H1 (cell line): Measurements from ENCODE around the gene FSD1L. TPM values are rescaled to one million over a fixed set of nuclear protein-coding genes. Genes with fewer than 3 reads are reported as not detected.

ENCODE experiments used
- CTCF ChIA-PET: fragments of 300-600 bp; sonication (Branson Sonifier 250); formaldehyde crosslinking; loops from one replicate; lab custom pipeline; 2021; ENCODE audit not compliant: partially characterized antibody; lab: Charles Lee
- POLR2A ChIA-PET: fragments of 300-600 bp; sonication (Branson Sonifier 250); formaldehyde crosslinking; loops from one replicate; lab custom pipeline; 2021; ENCODE audit warnings: inconsistent platforms; ENCODE audit not compliant: partially characterized antibody; lab: Charles Lee
- DNase-seq, 2 experiments: peaks; one replicate each; pipeline versions ENCODE4 v3.0.0 to v3.0.0-alpha.2; 2010 to 2022; ENCODE audit warnings: low spot score in 2 of 2, low read depth in 1 of 2, mixed read lengths in 1 of 2
- FAIRE-seq: peaks from 2 replicates; lab custom pipeline; 2011; peaks lifted over from hg19 to GRCh38; lab: Jason Lieb, UNC
- H2AFZ ChIP-seq: 2 replicates; pipeline ENCODE4 v1.8.1; 2012; ENCODE audit warnings: low read length, inconsistent platforms
- H2AK5ac ChIP-seq: 2 replicates; pipeline ENCODE4 v1.6.1; 2013; ENCODE audit warnings: low read depth, low read length
- H2BK120ac ChIP-seq: replicated peaks from 2 replicates; pipeline ENCODE3; 2013; ENCODE audit warnings: low read depth, low read length, inconsistent platforms
- H2BK12ac ChIP-seq: 2 replicates; pipeline ENCODE4 v1.6.1; 2013; ENCODE audit warnings: low read depth, low read length
- H2BK15ac ChIP-seq: 2 replicates; pipeline ENCODE4 v1.6.1; 2013; ENCODE audit warnings: low read length
- H2BK20ac ChIP-seq: 2 replicates; pipeline ENCODE4 v1.6.1; 2013; ENCODE audit warnings: low read length
- H2BK5ac ChIP-seq: 2 replicates; pipeline ENCODE4 v1.6.1; 2013; ENCODE audit warnings: low read depth, low read length
- H3K14ac ChIP-seq: 2 replicates; pipeline ENCODE4 v1.6.1; 2013; ENCODE audit warnings: inconsistent platforms; ENCODE audit not compliant: insufficient read length
- H3K18ac ChIP-seq: 2 replicates; pipeline ENCODE4 v1.6.1; 2013; ENCODE audit warnings: low read length; ENCODE audit errors: extremely low read depth
- H3K23ac ChIP-seq: 2 replicates; pipeline ENCODE4 v1.6.1; 2013; ENCODE audit warnings: inconsistent platforms; ENCODE audit not compliant: insufficient read length
- H3K23me2 ChIP-seq: 2 replicates; pipeline ENCODE4 v1.6.1; 2013; ENCODE audit warnings: low read depth, low read length
- H3K27ac ChIP-seq: 2 replicates; pipeline ENCODE4 v1.6.1; 2011; ENCODE audit warnings: low read depth, low read length, inconsistent platforms
- H3K27me3 ChIP-seq, 4 experiments: replicated peaks in 1 of 4; 1 replicate in 1 of 4; 2 replicates in 3 of 4; pipeline versions ENCODE4 v1.6.1 to v1.8.1; 2011 to 2013; ENCODE audit warnings: low read length in 3 of 4, mild to moderate bottlenecking in 3 of 4, inconsistent platforms in 2 of 4, mixed read lengths in 2 of 4, moderate library complexity in 1 of 4; ENCODE audit not compliant: control insufficient read depth in 3 of 4, insufficient read depth in 3 of 4; ENCODE audit errors: extremely low read depth in 1 of 4
- H3K36me3 ChIP-seq, 4 experiments: 2 replicates each; pipeline versions ENCODE4 v1.6.1 to v1.8.1; 2011 to 2013; ENCODE audit warnings: mild to moderate bottlenecking in 4 of 4, low read length in 3 of 4, moderate library complexity in 2 of 4, control low read depth in 1 of 4, inconsistent platforms in 1 of 4; ENCODE audit not compliant: insufficient read depth in 4 of 4, control insufficient read depth in 2 of 4
- H3K4ac ChIP-seq: replicated peaks from 2 replicates; pipeline ENCODE3; 2013; ENCODE audit warnings: low read length, low read depth, mixed read lengths, inconsistent platforms; ENCODE audit not compliant: insufficient read length
- H3K4me1 ChIP-seq, 4 experiments: replicated peaks in 1 of 4; 1 replicate in 1 of 4; 2 replicates in 3 of 4; pipeline versions ENCODE4 v1.6.1 to v1.8.1; 2011 to 2013; ENCODE audit warnings: low read length in 3 of 4, inconsistent platforms in 2 of 4, mixed read lengths in 1 of 4; ENCODE audit not compliant: insufficient read depth in 4 of 4, control insufficient read depth in 3 of 4
- H3K4me2 ChIP-seq, 2 experiments: 2 replicates each; pipeline versions ENCODE4 v1.6.1 to v1.8.1; 2011 to 2013; ENCODE audit warnings: low read depth in 2 of 2, low read length in 2 of 2, control low read depth in 1 of 2, inconsistent platforms in 1 of 2, mild to moderate bottlenecking in 1 of 2; ENCODE audit not compliant: insufficient read depth in 1 of 2
- H3K4me3 ChIP-seq, 4 experiments: fragments of 200-600, 300-600 bp in 1 of 4; sonication (generic), shearing (Covaris generic), sonication (Bioruptor Twin) in 1 of 4; 2 replicates each; pipeline versions ENCODE4 v1.5.1 to v1.8.1; 2011 to 2016; ENCODE audit warnings: low read length in 4 of 4, low read depth in 3 of 4, control low read depth in 2 of 4, inconsistent platforms in 2 of 4, mild to moderate bottlenecking in 2 of 4, mixed read lengths in 1 of 4, moderate library complexity in 1 of 4; ENCODE audit not compliant: insufficient read depth in 2 of 4; ENCODE audit errors: extremely low read depth in 1 of 4
- H3K56ac ChIP-seq: replicated peaks from 2 replicates; pipeline ENCODE3; 2013; ENCODE audit warnings: low read depth, mild to moderate bottlenecking, mixed read lengths, low read length, inconsistent platforms; ENCODE audit not compliant: insufficient read length
- H3K79me1 ChIP-seq: 2 replicates; pipeline ENCODE4 v1.6.1; 2013; ENCODE audit warnings: low read depth, low read length, control low read depth
- H3K79me2 ChIP-seq, 2 experiments: 2 replicates each; pipeline versions ENCODE4 v1.6.1 to v1.8.1; 2012 to 2013; ENCODE audit warnings: low read length in 2 of 2, mild to moderate bottlenecking in 2 of 2, inconsistent platforms in 1 of 2; ENCODE audit not compliant: insufficient read depth in 2 of 2, control insufficient read depth in 1 of 2
- H3K9ac ChIP-seq, 4 experiments: replicated peaks in 1 of 4; 1 replicate in 1 of 4; 2 replicates in 3 of 4; pipeline versions ENCODE4 v1.6.1 to v1.8.1; 2011 to 2013; ENCODE audit warnings: low read depth in 3 of 4, low read length in 3 of 4, control low read depth in 2 of 4, mild to moderate bottlenecking in 2 of 4, moderate library complexity in 2 of 4, inconsistent platforms in 1 of 4; ENCODE audit errors: extremely low read depth in 1 of 4
- H3K9me3 ChIP-seq, 2 experiments: 2 replicates each; pipeline versions ENCODE4 v1.6.1 to v1.8.1; 2012 to 2013; ENCODE audit warnings: mild to moderate bottlenecking in 2 of 2, moderate library complexity in 2 of 2, control low read depth in 1 of 2, inconsistent platforms in 1 of 2, low read depth in 1 of 2, low read length in 1 of 2, mixed read lengths in 1 of 2; ENCODE audit not compliant: insufficient read depth in 2 of 2
- H4K20me1 ChIP-seq, 2 experiments: replicated peaks in 1 of 2; 2 replicates each; pipeline versions ENCODE3 to v1.8.1; 2011 to 2013; ENCODE audit warnings: inconsistent platforms in 2 of 2, low read length in 2 of 2, mild to moderate bottlenecking in 1 of 2; ENCODE audit not compliant: insufficient read depth in 2 of 2, control insufficient read depth in 1 of 2
- H4K5ac ChIP-seq: 2 replicates; pipeline ENCODE4 v1.6.1; 2013; ENCODE audit warnings: low read length, low read depth, mixed read lengths, inconsistent platforms; ENCODE audit not compliant: insufficient read length
- H4K8ac ChIP-seq: 2 replicates; pipeline ENCODE4 v1.8.0; 2013; ENCODE audit warnings: mild to moderate bottlenecking, moderate library complexity, low read length, inconsistent platforms; ENCODE audit not compliant: insufficient read depth; ENCODE audit errors: extremely low read depth
- H4K91ac ChIP-seq: replicated peaks from 2 replicates; pipeline ENCODE3; 2013; ENCODE audit warnings: low read length, mixed read lengths, inconsistent platforms; ENCODE audit not compliant: insufficient read length
- CHD1 ChIP-seq: IDR thresholded peaks from 2 replicates; pipeline ENCODE4 v1.6.1; 2012; ENCODE audit warnings: low read depth, low read length, improper control_type of control experiment
- CREB1 ChIP-seq: IDR thresholded peaks from 2 replicates; pipeline ENCODE4 v1.6.1; 2012; ENCODE audit warnings: inconsistent platforms
- HDAC2 ChIP-seq, 2 experiments: fragments of 300-600 bp in 1 of 2; sonication (generic) in 1 of 2; IDR thresholded peaks; 2 replicates each; pipeline ENCODE4 v1.6.1; 2011 to 2012; ENCODE audit warnings: low read depth in 2 of 2, low read length in 2 of 2, mild to moderate bottlenecking in 2 of 2, moderate library complexity in 2 of 2, borderline replicate concordance in 1 of 2, inconsistent platforms in 1 of 2
- HDAC6 ChIP-seq: IDR thresholded peaks from one replicate; pipeline ENCODE4 v1.7.1; 2012; ENCODE audit warnings: low read depth, mild to moderate bottlenecking, inconsistent platforms, low read length, moderate library complexity
- NANOG ChIP-seq: IDR thresholded peaks from 2 replicates; pipeline ENCODE4 v1.6.1; 2011; ENCODE audit warnings: low read length, low read depth, mild to moderate bottlenecking, inconsistent platforms; ENCODE audit not compliant: insufficient read depth, poor library complexity, severe bottlenecking
- PHF8 ChIP-seq: fragments of 200-600 bp; sonication (generic); conservative IDR thresholded peaks from 2 replicates; pipeline ENCODE4 v1.7.1; 2012; ENCODE audit warnings: low read depth, mild to moderate bottlenecking, inconsistent platforms, low read length, moderate library complexity
- SIN3A ChIP-seq, 2 experiments: IDR thresholded peaks in 1 of 2; conservative IDR thresholded peaks in 1 of 2; 2 replicates each; pipeline ENCODE4 v1.6.1; 2011 to 2012; ENCODE audit warnings: low read length in 2 of 2, improper control_type of control experiment in 1 of 2, low read depth in 1 of 2, mild to moderate bottlenecking in 1 of 2
- TCF12 ChIP-seq: IDR thresholded peaks from 2 replicates; pipeline ENCODE4 v1.6.1; 2011; ENCODE audit warnings: low read depth, mild to moderate bottlenecking, low read length
- TEAD4 ChIP-seq: IDR thresholded peaks from 2 replicates; pipeline ENCODE4 v1.6.1; 2012; ENCODE audit warnings: low read depth, low read length, inconsistent platforms, mixed read lengths
- WGBS, 2 experiments: shearing (Covaris generic) in 1 of 2; methylation state at CpG; one replicate each; pipeline versions ENCODE4 v1.1.6 to v1.1.7; 2013 to 2015; ENCODE audit warnings: low lambda C conversion rate in 2 of 2, mixed read lengths in 2 of 2, inconsistent platforms in 1 of 2, low coverage in 1 of 2, missing lambda C conversion rate in 1 of 2; ENCODE audit not compliant: insufficient replicate concordance in 2 of 2, insufficient coverage in 1 of 2, insufficient read length in 1 of 2; ENCODE audit errors: extremely low coverage in 1 of 2, missing lambda C conversion rate in 1 of 2; 5-methylcytosine and 5-hydroxymethylcytosine counted together
- polyA plus RNA-seq, 7 experiments: library from polyadenylated mRNA; depleted of rRNA in 3 of 7; stranded (reverse) in 5 of 7; unstranded in 2 of 7; fragments of >200 nt in 5 of 7; fragments of 200-250 nt in 2 of 7; gene quantifications; 1 replicate in 5 of 7; 2 replicates in 1 of 7; 4 replicates in 1 of 7; pipeline versions ENCODE4 v1.2.1 to v1.2.3, GENCODE V29; 2011 to 2013; ENCODE audit warnings: missing spikeins in 2 of 7, mixed read lengths in 2 of 7
- total RNA-seq: library from RNA; stranded (reverse); fragmentation: NEBNext Ultra II Directional; extraction: Animal tissue kit (Norgen Biotek cat#: 25700); gene quantifications from 2 replicates; pipeline ENCODE4 v1.2.1, GENCODE V29; 2021

Gene FSD1L
- total and polyA plus RNA-seq, 2 of the 8 experiments (the other 6 are each of a cell fraction or from before 2014, with no cell fraction given) = 0.91 to 4.8 TPM

- TF ChIP-seq TEAD4 = no peak
- TF ChIP-seq CHD1 = no peak
- TF ChIP-seq HDAC6 = no peak
- TF ChIP-seq PHF8 = no peak
- TF ChIP-seq TCF12 = no peak
- no peak for TF ChIP-seq CREB1
- no peak for TF ChIP-seq SIN3A (conservative IDR thresholded peaks at IDR 0.05 in 1 of 2, IDR thresholded peaks at IDR 0.05 in 1 of 2; ENCODE audit: low read depth in 1 of 2, low read length in 2 of 2)
- no peak for TF ChIP-seq NANOG
- no peak for TF ChIP-seq HDAC2 (IDR thresholded peaks at IDR 0.05; ENCODE audit: borderline replicate concordance in 1 of 2, low read depth in 2 of 2, low read length in 2 of 2)
- CTCF ChIA-PET = interaction anchor here (0.9 to 1.9 kb wide), 5 partner anchors 8 to 610 kb away, joined by 3 to 7 read pairs (median 6); no protein-coding TSS in a partner anchor
- Histone ChIP-seq H3K27me3 (no peaks in the 10 kb centered on the region), H3K18ac (no peak overlapping the region), H3K23ac (no peak overlapping the region), H3K4me1 (no peaks in the 10 kb centered on the region), H4K8ac (no peak overlapping the region), H3K79me2 (no peaks in the 10 kb centered on the region), H3K9me3 (no peaks in the 10 kb centered on the region), H3K27ac (no peak overlapping the region), H4K5ac (no peak overlapping the region), H3K14ac (no peak overlapping the region), H3K4me2 (no peak overlapping the region), H2BK5ac (no peak overlapping the region), H4K91ac (no peak overlapping the region), H3K79me1 (no peaks in the 10 kb centered on the region; the same call in 1 of the 2 replicates), H3K36me3 (peaks cover 0 to 5% (median 3%) of the 10 kb centered on the region in 4 experiments; a peak in 2 of 8 replicates), H3K56ac (no peak overlapping the region), H4K20me1 (no peaks in the 10 kb centered on the region), H2BK120ac (no peak overlapping the region), H3K4me3 (no peak overlapping the region), H3K9ac (no peak overlapping the region), H2AK5ac (no peak overlapping the region), H2AFZ (no peak overlapping the region), H2BK12ac (no peak overlapping the region), H2BK15ac (no peak overlapping the region), H2BK20ac (no peak overlapping the region), H3K4ac (no peak overlapping the region), H3K23me2 (no peaks in the 10 kb centered on the region)
- FAIRE-seq = no peak
- POLR2A ChIA-PET = no interaction called here
- no peak for DNase-seq
- 92% methylated on average over 2 of the region's 2 CpGs; no CpG with 5 or more reads in 1 of the 2 experiments for WGBS, 2 experiments
These were observed 25.4 kb downstream of the FSD1L start for GRCh38 chr9:105473221-105473620.
